NCI-H82 treated with DMSO at 0.1 percent for 48 hours (cell line): Measurements from ENCODE around the gene MADD.

Source experiments
- DNase-seq: peaks from one replicate; lab custom pipeline; 2025; ENCODE audit not compliant: unreplicated experiment; lab: John Stamatoyannopoulos, UW

Gene MADD

GRCh38 chr11:47337229-47337924, 67.4 kb downstream of the MADD start:
- no peak for DNase-seq

GRCh38 chr11:47338396-47339241, 68.7 kb downstream of the MADD start:
- no peak for DNase-seq

DNA sequence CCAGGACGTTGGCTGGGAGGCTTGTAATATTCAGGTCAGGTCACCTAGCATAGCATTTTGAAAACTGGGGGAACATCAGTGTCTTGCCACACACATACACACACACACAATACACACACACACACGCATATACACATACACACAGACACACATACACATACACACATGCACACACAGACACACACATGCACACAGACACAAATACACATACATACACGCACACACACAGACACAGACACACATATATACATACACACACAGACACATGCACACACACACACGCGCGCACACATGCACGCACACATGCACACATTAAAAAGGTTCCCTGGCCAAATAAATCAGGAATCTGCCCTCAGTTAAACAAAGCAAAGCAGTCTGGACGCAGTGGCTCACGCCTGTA, 70.1 kb downstream of the MADD start:
- DNase-seq: no peak

- DNase-seq: no peak
Measured at GRCh38 chr11:47340980-47341775, 71.2 kb downstream of the MADD start.

DNA sequence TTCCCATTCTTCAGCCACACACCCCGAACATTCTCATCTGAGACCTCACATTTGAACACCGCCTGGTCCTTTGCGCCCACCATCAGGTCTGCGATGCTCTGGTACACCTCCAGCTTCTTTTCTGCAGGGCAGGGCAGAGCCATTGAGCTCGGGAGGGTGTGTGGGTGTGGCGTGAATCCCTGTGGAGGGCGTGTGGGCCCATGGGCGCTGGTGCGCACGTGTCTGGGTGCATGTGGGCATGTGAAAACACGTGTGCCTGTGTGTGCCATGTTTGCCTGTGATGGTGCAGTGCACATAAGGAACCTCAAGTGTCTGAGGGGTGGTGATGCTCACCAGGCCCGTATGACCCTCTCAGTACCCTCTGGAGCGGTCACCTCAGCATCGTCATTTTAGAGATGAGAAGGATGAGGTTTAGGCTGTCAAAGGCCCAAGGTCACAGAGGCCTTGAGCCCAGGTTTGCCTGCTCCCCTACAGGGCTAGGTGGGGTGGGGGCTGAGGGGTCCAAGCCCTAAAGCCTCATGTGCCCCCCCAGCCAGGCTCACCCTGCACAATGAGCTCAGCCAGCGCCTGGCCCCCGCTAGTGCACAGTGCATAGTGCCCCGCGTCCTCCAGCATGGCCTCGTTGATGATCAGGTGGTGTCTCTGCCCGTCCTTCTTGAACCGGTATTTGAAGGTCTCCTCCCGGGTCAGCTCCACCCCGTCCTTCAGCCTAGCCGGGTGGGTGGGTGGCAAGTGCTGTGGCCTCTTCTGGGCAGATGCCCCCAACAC, 72.3 kb downstream of the MADD start:
- DNase-seq: no peak

DNA sequence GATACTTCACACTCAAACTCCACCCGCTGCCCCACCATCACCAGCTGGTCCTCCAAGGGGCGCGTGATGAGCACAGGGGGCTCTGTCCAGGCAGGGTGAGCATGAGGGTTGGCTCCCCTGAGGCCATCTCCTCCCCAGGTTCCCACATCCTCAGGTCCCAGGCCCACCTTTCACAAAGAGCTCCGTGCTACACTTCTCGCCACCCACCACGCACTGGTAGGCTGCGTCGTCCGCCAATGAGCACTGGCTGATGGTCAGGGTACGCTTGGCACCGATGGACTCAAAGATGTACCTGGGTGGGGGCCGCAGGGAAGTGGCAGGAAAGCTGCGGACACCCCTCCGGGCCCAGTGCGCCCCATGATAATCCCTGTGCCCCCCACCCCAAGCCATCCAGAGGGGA, 72.9 kb downstream of the MADD start:
- no peak for DNase-seq

DNA sequence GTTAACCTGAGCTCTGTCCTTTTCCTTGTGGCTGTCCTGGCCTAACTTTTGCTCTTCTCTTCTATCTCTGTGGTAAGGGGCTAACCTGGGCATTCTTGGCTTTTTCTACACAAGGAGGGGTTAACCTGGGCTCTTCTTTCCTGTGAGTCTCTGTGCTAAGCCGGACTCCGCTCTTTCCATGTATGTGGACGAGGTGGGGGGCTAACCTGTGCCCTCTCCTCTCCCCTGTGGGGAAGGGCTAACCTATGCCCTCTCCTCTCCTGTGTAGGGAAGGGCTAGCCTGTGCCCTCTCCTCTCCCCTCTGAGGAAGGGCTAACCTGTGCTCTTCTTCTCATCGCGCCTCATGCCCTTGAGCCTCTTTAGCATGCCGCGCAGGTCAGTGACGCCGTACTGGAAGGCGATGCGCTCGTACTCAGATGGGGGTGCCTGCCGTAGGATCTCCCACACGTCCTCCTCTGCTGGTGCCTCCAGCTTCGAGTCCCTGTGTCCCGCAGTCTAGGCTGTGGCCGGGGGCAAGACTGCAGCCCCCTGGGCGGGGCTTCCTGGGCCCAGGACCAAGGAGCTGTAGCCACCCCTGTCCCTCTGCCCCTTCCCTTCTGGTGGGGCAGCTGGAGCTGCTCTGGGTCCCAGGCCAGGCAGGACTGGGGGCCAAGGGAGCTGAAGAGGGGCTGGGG, 76.1 kb downstream of the MADD start:
- DNase-seq: no peak

- no peak for DNase-seq
Measured at GRCh38 chr11:47347137-47347536, 77.2 kb downstream of the MADD start.

- no peak for DNase-seq
Measured at GRCh38 chr11:47348131-47348802, 78.3 kb downstream of the MADD start.

GRCh38 chr11:47348859-47349258, 78.9 kb downstream of the MADD start:
- no peak for DNase-seq

DNA sequence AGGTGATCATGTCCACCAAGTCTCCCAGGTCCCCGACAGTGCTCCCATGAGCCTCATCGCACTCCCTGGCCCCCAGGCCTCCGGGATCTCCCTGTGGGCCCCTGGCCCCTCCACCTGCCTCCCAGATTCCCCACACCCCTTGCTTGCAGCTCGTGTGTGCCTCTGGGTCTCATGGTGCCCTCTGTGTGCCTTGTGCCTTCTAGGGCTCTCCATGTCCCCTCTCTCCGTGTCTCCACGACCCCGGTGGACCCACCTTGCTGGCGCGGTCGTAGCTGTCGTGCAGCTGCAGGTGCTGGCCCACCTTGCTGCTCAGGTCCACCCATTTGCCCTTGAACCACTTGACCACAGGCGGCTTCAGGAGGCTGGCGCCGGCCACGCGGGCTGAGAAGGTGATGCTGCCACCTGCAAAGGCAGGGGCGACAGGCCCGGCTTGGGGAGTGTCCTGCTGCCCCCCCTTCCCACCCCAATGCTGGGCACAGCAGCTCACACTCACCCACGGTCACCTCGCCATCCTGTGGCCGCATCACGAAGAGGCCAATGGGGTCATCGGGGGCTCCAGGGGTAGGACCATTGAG, 79.7 kb downstream of the MADD start:
- no peak for DNase-seq

DNA sequence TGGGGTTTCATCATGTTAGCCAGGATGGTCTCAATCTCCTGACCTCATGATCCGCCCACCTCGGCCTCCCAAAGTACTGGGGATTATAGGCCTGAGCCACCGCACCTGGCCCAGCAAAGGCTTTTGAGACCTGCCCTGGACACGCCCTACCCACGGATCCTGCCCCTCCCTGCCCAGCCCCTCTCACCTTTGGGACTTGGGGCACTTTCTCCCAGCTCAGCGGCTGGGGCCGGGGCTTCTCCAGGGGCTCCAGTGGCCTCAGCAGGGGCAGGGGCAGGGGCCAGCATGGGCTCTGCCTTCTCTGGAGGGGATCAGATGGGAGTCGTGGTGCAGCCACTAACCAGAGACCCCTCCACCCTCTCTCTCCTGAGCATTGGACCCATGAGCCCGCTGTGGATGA, 80.4 kb downstream of the MADD start:
- no peak for DNase-seq

DNA sequence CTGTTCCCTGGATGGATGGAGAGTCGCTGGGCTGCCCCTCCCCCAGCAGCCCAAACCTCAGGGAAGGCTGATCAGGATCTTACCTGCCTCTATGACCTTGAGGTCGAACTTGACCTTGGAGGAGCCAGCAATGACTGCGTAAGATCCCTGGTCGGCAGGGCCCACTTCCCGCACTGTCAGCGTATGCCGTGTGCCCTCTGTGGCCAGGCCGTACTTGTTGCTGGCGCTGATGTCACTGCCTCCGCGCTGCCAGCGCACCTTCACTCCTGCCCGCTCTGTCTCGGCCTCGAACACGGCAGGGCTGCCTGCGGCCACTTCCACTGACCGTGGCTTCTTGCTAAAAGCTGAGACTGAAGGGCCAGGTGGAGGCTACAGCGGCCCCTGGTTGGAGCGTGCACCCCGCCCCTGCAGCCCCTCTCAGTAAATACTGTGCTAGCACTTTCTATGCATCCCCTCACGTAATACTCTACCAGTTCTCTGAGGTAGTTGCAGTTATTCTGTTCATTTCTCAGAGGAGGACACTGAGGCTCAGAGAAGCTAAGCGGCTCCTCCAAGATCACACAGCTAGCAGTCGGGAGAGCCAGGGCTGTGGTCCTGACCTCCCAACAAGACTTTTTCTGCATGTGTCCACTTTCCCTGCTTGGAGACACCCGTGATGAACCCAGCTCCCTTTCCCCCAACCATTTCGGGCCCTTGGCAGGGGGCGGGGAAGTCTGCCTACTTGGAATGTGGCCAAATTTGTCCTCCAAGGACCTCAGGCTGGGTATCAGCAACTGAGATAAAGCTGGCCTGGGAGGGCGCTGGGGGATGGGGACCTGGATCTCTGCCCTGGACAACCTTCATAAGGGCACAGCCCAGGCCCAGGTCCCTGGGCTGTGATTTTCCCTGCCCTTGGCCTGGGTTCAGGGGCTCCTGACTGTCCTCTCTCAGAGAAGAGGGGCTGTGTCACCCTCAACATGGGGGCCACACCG, 81.5 kb downstream of the MADD start:
- DNase-seq: no peak

DNA sequence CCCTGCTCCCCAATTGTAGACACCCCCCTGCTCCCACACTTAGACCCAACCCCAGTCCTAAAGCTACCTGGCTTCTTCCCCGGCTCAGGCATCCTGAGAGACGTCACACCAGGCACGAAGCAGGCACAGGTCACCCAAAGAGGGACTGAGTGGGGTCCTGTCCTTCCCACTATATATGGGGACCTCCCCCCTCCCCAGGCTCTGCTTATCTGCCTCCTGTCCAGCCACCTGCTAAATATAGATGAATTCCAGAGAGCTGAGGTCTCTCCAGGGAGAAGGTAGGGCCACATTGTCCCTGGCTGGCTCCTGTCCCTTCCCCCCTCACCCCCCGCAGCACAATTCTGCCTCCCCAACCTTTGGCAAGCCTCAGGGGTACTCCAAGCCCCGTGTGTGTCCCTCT, 82.6 kb downstream of the MADD start, which contains the start of gene MYBPC3:
MYBPC3 (minus strand) TSS at position 147 of the 400 bp plus-strand sequence; CDS start at position 92, 55 bp downstream.
- DNase-seq: no peak

DNA sequence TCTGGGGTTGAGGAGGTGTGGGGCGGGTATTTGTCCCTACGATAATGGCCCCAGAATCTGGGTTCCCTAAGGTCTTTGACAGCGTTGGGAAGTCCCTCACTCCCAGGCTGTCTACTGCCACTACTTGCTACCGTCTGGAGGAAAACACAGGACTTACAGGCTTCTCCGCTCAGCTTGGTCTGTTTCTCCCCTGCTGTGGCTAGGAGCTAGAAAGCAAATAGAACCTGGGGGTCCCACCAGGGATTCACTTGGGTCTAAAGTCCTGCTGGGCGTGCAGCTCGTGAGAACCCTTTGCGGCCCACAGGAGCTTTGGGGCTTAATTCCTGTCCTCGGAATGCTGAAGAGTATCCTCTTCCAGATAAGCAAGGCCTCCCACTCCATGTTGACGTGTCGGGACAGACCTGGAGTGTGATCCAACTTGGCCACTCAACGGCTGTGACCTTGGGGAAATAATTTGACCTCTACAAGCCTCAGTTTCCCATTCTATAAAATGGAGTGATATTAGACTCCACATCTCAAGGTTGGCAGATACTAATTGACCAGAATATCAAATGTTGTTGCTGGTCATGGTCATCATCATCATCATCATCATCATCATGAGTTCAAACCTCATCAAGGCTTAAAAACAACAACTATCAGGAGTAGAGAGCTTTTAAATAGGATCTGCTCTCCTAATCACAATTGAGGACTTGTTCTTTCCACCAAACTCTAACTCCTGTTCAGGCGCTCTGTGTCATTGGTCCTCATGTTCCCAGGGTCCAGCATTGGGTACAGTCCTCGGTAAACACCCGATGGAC, 84.2 kb downstream of the MADD start:
- no peak for DNase-seq

- DNase-seq: no peak
Measured at GRCh38 chr11:47354913-47355282, 85.0 kb downstream of the MADD start.
